GM12892 (cell line): ENCODE data around the gene ZNF79.

ENCODE experiments used
- POLR2A ChIP-seq: IDR thresholded peaks from 2 replicates; pipeline ENCODE4 v1.6.1; 2011; ENCODE audit warnings: low read depth, low read length, control low read depth
- POLR2AphosphoS5 ChIP-seq: IDR thresholded peaks from 2 replicates; pipeline ENCODE4 v1.6.1; 2011; ENCODE audit warnings: low read depth, low read length, control low read depth

- no peak for TF ChIP-seq POLR2AphosphoS5
- no peak for TF ChIP-seq POLR2A
These were observed 16.7 kb upstream of the ZNF79 start for GRCh38 chr9:127407492-127407843.
